Measurements from ENCODE around the gene DYNC2LI1.
"Not testable (repeated sequence)": the region's sequence is repeated elsewhere in the genome, so short reads cannot be mapped to it uniquely, and the experiment has no call there.

DNA sequence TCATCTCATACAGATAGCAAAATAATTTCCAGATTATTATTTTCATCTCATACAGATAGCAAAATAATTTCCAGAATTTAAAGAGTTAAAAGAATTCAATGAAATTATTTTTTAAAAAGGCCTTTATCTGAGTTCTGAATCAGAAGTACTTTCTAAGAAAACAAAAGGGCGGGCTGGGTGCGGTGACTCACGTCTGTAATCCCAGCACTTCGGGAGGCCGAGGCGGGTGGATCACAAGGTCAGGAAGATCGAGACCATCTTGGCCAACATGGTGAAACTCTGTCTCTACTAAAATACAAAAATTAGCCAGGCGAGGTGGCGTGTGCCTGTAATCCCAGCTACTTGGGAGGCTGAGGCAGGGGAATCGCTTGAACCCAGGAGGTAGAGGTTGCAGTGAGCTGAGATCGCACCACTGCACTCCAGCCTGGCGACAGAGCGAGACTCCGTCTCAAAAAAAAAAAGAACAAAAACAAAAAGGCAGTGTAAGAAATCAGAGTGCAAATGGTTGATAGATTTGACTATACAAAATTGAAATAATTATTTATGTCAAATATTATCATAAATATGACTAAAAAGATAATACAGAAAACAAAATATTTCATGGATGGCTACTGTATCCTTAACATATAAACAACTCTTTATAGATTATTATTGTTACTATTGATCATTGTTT is 46.7 kb upstream of the DYNC2LI1 start:
- not testable (repeated sequence) for TF ChIP-seq EZH2phosphoT487 (IDR thresholded peaks at IDR 0.05; ENCODE audit: borderline replicate concordance); CTCF (conservative IDR thresholded peaks at IDR 0.05; ENCODE audit: low read length)
